Measurements from ENCODE around the gene TMEM121. TPM values are rescaled to one million over a fixed set of nuclear protein-coding genes. Genes with fewer than 3 reads are reported as not detected.

Gene TMEM121
- total and polyA plus RNA-seq, 2 of the 8 experiments (the other 6 are each of a cell fraction or from before 2014, with no cell fraction given), result 1.9 TPM; not detected in 1

GRCh38 chr14:105533811-105534498 is 7.6 kb downstream of the TMEM121 start (continued):
- no peak for TF ChIP-seq ZNF274 (IDR thresholded peaks at IDR 0.05; ENCODE audit: borderline replicate concordance, extremely low read depth, low read length)
- no peak for TF ChIP-seq ASH2L (IDR thresholded peaks at IDR 0.05; ENCODE audit: low read length)
- no peak for TF ChIP-seq KDM4A (IDR thresholded peaks at IDR 0.05; ENCODE audit: low read depth, low read length, severe bottlenecking)
- TF ChIP-seq BCL11A (IDR thresholded peaks at IDR 0.05; ENCODE audit: low read depth in 2 of 2, low read length in 2 of 2), result no peak
- TF ChIP-seq EGR1 (IDR thresholded peaks at IDR 0.05; ENCODE audit: borderline replicate concordance, low read depth, low read length), result no peak
- no peak for TF ChIP-seq CHD7 (IDR thresholded peaks at IDR 0.05; ENCODE audit: insufficient replicate concordance, low read length)
- no peak for TF ChIP-seq HDAC6 (IDR thresholded peaks at IDR 0.05; ENCODE audit: low read depth, low read length)
- no peak for TF ChIP-seq SUZ12 (IDR thresholded peaks at IDR 0.05; ENCODE audit: low read length)
- no peak for TF ChIP-seq TAF7 (optimal IDR thresholded peaks at IDR 0.05; ENCODE audit: borderline replicate concordance, low read depth, low read length)
- no peak for TF ChIP-seq RXRA (IDR thresholded peaks at IDR 0.05; ENCODE audit: insufficient read depth, low read depth, low read length)

All from H1 (cell line).